ENCODE measurements around the gene DNAJC30. TPM values are rescaled to one million over a fixed set of nuclear protein-coding genes. Genes with fewer than 3 reads are reported as not detected.
"Not testable (repeated sequence)": the region's sequence is repeated elsewhere in the genome, so short reads cannot be mapped to it uniquely, and the experiment has no call there.

Gene DNAJC30
- total and polyA plus RNA-seq, 2 donors (not counting 1 experiment from before 2014, with no cell fraction given) = 6.6 to 15.5 TPM

DNA sequence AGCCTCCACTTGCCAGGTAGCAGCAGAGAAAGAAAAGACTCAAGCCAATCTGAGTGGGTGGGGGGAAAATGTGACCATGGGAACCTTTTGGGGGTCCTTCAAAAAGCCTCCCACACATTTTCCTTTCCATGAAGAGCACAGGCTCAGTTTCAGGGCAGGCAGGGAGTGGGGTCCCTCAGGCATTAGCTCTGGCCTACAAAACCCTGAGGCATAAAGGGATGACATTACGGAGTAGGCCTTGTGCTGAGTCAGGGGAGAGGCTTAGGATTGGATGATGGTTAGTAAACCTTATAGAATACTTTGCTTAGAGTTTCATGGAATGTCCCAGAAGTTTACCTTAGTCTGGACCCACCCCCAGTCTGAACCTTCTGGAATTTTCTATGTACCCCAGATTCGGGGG lies 3.5 kb downstream of the DNAJC30 start:
- ChIA-PET CTCF (no interaction called here), POLR2A (no interaction called here)
- intact Hi-C loops (cut with micrococcal nuclease) = loop anchor here (5.0 to 10.0 kb wide), 3 partner anchors 38 to 1845 kb away; partner anchors contain the start of genes RFC2 and STX1A
- H3K36me3 ChIP-seq (replicated peaks in 1 of 2; ENCODE audit: control extremely low read depth in 1 of 2, control insufficient read depth in 1 of 2, extremely low read depth in 1 of 2, insufficient read depth in 2 of 2, low read length in 1 of 2) = peaks cover 0 to 10% of the 10 kb centered on the region in 2 experiments
- H3K79me2 ChIP-seq (ENCODE audit: control insufficient read depth, insufficient read depth, low read length) = peaks cover 49% of the 10 kb centered on the region
- ATAC-seq (ENCODE audit: low read depth) (no peak), DNase-seq (no peak)
- H3K4me2 ChIP-seq (replicated peaks; ENCODE audit: low read depth, low read length, poor library complexity, severe bottlenecking) = no peak overlapping the region
- H3K4me1 Mint-ChIP-seq = peaks cover 28% of the 10 kb centered on the region
- no peak overlapping the region for H3K4me3 ChIP-seq (ENCODE audit: control extremely low read depth in 1 of 5, extremely low read depth in 1 of 5, insufficient read depth in 1 of 5, low read depth in 2 of 5, low read length in 4 of 5)
- H3K27ac ChIP-seq (ENCODE audit: low read length in 2 of 2) = no peak overlapping the region
- no peaks in the 10 kb centered on the region for H3K9me3 ChIP-seq (ENCODE audit: control extremely low read depth in 1 of 3, control insufficient read depth in 2 of 3, insufficient read depth in 1 of 3, low read length in 2 of 3)
- H3K4me3 Mint-ChIP-seq = no peak overlapping the region
- H2AFZ ChIP-seq (ENCODE audit: insufficient read depth, low read depth, low read length, poor library complexity, severe bottlenecking) = no peak overlapping the region
- H3K9ac ChIP-seq (ENCODE audit: low read length) = no peak overlapping the region
- no peaks in the 10 kb centered on the region for H3K27me3 ChIP-seq (replicated peaks in 1 of 4; ENCODE audit: control extremely low read depth in 1 of 4, control insufficient read depth in 3 of 4, insufficient read depth in 4 of 4, low read length in 3 of 4)
- peaks cover 39% of the 10 kb centered on the region for H4K20me1 ChIP-seq (ENCODE audit: control insufficient read depth, insufficient read depth, low read length, poor library complexity, severe bottlenecking)
- TF ChIP-seq, protein P1, sequence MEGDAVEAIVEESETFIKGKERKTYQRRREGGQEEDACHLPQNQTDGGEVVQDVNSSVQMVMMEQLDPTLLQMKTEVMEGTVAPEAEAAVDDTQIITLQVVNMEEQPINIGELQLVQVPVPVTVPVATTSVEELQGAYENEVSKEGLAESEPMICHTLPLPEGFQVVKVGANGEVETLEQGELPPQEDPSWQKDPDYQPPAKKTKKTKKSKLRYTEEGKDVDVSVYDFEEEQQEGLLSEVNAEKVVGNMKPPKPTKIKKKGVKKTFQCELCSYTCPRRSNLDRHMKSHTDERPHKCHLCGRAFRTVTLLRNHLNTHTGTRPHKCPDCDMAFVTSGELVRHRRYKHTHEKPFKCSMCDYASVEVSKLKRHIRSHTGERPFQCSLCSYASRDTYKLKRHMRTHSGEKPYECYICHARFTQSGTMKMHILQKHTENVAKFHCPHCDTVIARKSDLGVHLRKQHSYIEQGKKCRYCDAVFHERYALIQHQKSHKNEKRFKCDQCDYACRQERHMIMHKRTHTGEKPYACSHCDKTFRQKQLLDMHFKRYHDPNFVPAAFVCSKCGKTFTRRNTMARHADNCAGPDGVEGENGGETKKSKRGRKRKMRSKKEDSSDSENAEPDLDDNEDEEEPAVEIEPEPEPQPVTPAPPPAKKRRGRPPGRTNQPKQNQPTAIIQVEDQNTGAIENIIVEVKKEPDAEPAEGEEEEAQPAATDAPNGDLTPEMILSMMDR (IDR thresholded peaks at IDR 0.05) = no peak
- TF ChIP-seq EZH2 (IDR thresholded peaks at IDR 0.05; ENCODE audit: borderline replicate concordance, insufficient read depth, low read depth, low read length, poor library complexity, severe bottlenecking) = no peak
- peaks cover 19 to 22% of the 10 kb centered on the region in 2 donors for H3K4me1 ChIP-seq (ENCODE audit: control insufficient read depth in 2 of 2, insufficient read depth in 2 of 2, low read length in 2 of 2)
- 100% methylated on average over 1 of the region's 2 CpGs for WGBS (ENCODE audit: insufficient coverage)
- no peak overlapping the region for H3K27ac Mint-ChIP-seq
- H3K27me3 Mint-ChIP-seq = no peaks in the 10 kb centered on the region
- no peaks in the 10 kb centered on the region for H3K9me3 Mint-ChIP-seq (ENCODE audit: insufficient read depth)

DNA sequence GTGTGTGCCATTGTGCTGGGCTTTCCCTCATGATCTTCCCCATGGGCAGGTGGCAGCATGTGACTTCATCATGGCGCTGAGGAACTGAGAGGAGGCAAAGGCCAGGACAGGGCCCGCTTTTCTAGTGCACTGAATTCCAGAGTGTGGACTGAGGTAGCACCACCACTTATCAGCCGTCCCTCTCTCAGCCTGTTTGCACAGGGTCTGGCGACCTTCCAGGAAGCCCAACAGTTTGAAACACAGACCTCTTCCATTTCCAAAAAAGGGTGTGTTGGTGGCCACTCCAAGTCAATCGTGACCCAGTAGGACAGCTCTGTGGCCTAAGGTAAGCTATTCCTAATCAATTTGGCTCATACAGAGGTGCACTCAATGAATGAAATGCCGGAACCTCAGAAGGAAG lies 4.4 kb downstream of the DNAJC30 start:
- no peak overlapping the region for H3K4me2 ChIP-seq (replicated peaks; ENCODE audit: low read depth, low read length, poor library complexity, severe bottlenecking)
- peaks cover 40% of the 10 kb centered on the region for H3K79me2 ChIP-seq (ENCODE audit: control insufficient read depth, insufficient read depth, low read length)
- H3K9me3 Mint-ChIP-seq (ENCODE audit: insufficient read depth) = no peaks in the 10 kb centered on the region
- peaks cover 39% of the 10 kb centered on the region for H4K20me1 ChIP-seq (ENCODE audit: control insufficient read depth, insufficient read depth, low read length, poor library complexity, severe bottlenecking)
- H3K27me3 Mint-ChIP-seq = no peaks in the 10 kb centered on the region
- no peak overlapping the region for H3K4me3 ChIP-seq (ENCODE audit: control extremely low read depth in 1 of 5, extremely low read depth in 1 of 5, insufficient read depth in 1 of 5, low read depth in 2 of 5, low read length in 4 of 5)
- WGBS (ENCODE audit: insufficient coverage) = 96% methylated on average over 6 of the region's 6 CpGs
- H3K27ac Mint-ChIP-seq = no peak overlapping the region
- H3K4me3 Mint-ChIP-seq = no peak overlapping the region
- intact Hi-C loops (cut with micrococcal nuclease) = no loop called here
- no peak overlapping the region for H2AFZ ChIP-seq (ENCODE audit: insufficient read depth, low read depth, low read length, poor library complexity, severe bottlenecking)
- H3K27ac ChIP-seq (ENCODE audit: low read length in 2 of 2) = no peak overlapping the region
- no peak overlapping the region for H3K9ac ChIP-seq (ENCODE audit: low read length)
- peaks cover 0 to 10% of the 10 kb centered on the region in 2 experiments for H3K36me3 ChIP-seq (replicated peaks in 1 of 2; ENCODE audit: control extremely low read depth in 1 of 2, control insufficient read depth in 1 of 2, extremely low read depth in 1 of 2, insufficient read depth in 2 of 2, low read length in 1 of 2)
- H3K4me1 ChIP-seq (ENCODE audit: control insufficient read depth in 2 of 2, insufficient read depth in 2 of 2, low read length in 2 of 2) = peaks cover 16% of the 10 kb centered on the region in 2 donors
- POLR2A ChIA-PET = no interaction called here
- ATAC-seq (ENCODE audit: low read depth) (no peak), DNase-seq (no peak)
- peaks cover 25% of the 10 kb centered on the region for H3K4me1 Mint-ChIP-seq
- TF ChIP-seq, protein P1 (IDR thresholded peaks at IDR 0.05) = no peak
- no peak for TF ChIP-seq EZH2 (IDR thresholded peaks at IDR 0.05; ENCODE audit: borderline replicate concordance, insufficient read depth, low read depth, low read length, poor library complexity, severe bottlenecking)
- CTCF ChIA-PET = no interaction called here
- H3K27me3 ChIP-seq (replicated peaks in 1 of 4; ENCODE audit: control extremely low read depth in 1 of 4, control insufficient read depth in 3 of 4, insufficient read depth in 4 of 4, low read length in 3 of 4) = no peaks in the 10 kb centered on the region
- no peaks in the 10 kb centered on the region for H3K9me3 ChIP-seq (ENCODE audit: control extremely low read depth in 1 of 3, control insufficient read depth in 2 of 3, insufficient read depth in 1 of 3, low read length in 2 of 3)

- H3K4me3 Mint-ChIP-seq; H3K4me2 ChIP-seq (replicated peaks; ENCODE audit: low read depth, low read length, poor library complexity, severe bottlenecking); H3K9me3 Mint-ChIP-seq (ENCODE audit: insufficient read depth); H3K4me1 ChIP-seq (ENCODE audit: control insufficient read depth in 2 of 2, insufficient read depth in 2 of 2, low read length in 2 of 2); intact Hi-C loops (cut with micrococcal nuclease); H3K27me3 ChIP-seq (replicated peaks in 1 of 4; ENCODE audit: control extremely low read depth in 1 of 4, control insufficient read depth in 3 of 4, insufficient read depth in 4 of 4, low read length in 3 of 4); H3K9ac ChIP-seq (ENCODE audit: low read length); H3K4me1 Mint-ChIP-seq; H3K4me3 ChIP-seq (ENCODE audit: control extremely low read depth in 1 of 5, extremely low read depth in 1 of 5, insufficient read depth in 1 of 5, low read depth in 2 of 5, low read length in 4 of 5); DNase-seq; H3K27ac Mint-ChIP-seq; H3K27ac ChIP-seq (ENCODE audit: low read length in 2 of 2); H3K9me3 ChIP-seq (ENCODE audit: control extremely low read depth in 1 of 3, control insufficient read depth in 2 of 3, insufficient read depth in 1 of 3, low read length in 2 of 3); ATAC-seq (ENCODE audit: low read depth); H3K27me3 Mint-ChIP-seq; H3K36me3 ChIP-seq (replicated peaks in 1 of 2; ENCODE audit: control extremely low read depth in 1 of 2, control insufficient read depth in 1 of 2, extremely low read depth in 1 of 2, insufficient read depth in 2 of 2, low read length in 1 of 2); H2AFZ ChIP-seq (ENCODE audit: insufficient read depth, low read depth, low read length, poor library complexity, severe bottlenecking): not testable (repeated sequence)
- H4K20me1 ChIP-seq (ENCODE audit: control insufficient read depth, insufficient read depth, low read length, poor library complexity, severe bottlenecking) = peaks cover 24% of the 10 kb centered on the region
- 88% methylated on average over 6 of the region's 9 CpGs for WGBS (ENCODE audit: insufficient coverage)
- ChIA-PET CTCF (interaction anchor here (0.9 kb wide), 1 partner anchor 69 kb away, joined by 3 read pairs; no protein-coding TSS in a partner anchor), POLR2A (interaction anchor here (0.6 kb wide), 1 partner anchor 72 kb away, joined by 3 read pairs; no protein-coding TSS in a partner anchor)
- peaks cover 15% of the 10 kb centered on the region for H3K79me2 ChIP-seq (ENCODE audit: control insufficient read depth, insufficient read depth, low read length)
These were observed 7.2 kb downstream of the DNAJC30 start for GRCh38 chr7:73676062-73676461.
